Lower leg skin (tissue), 4 donors: ENCODE data around the gene LTBP3. TPM values are rescaled to one million over a fixed set of nuclear protein-coding genes. Genes with fewer than 3 reads are reported as not detected.

ENCODE experiments used
- DNase-seq, 2 donors: peaks; one replicate each; pipeline ENCODE4 v3.0.0-alpha.2; 2019; ENCODE audit warnings: low spot score in 2 of 2
- H3K4me3 ChIP-seq: fragments of 200-600 bp; sonication (generic); 2 replicates; pipeline ENCODE4 v1.5.1; 2017; ENCODE audit warnings: mild to moderate bottlenecking, low read depth; ENCODE audit not compliant: poor library complexity, severe bottlenecking
- POLR2A ChIP-seq, 2 donors: fragments of 450-650 bp; IDR thresholded peaks; one replicate each; pipeline ENCODE4 v1.6.1; 2016 to 2017; ENCODE audit warnings: antibody characterized with exemption in 2 of 2, mild to moderate bottlenecking in 1 of 2, moderate library complexity in 1 of 2
- WGBS, 2 donors: methylation state at CpG; one replicate each; pipeline ENCODE4 v1.1.5; 2018; 5-methylcytosine and 5-hydroxymethylcytosine counted together
- intact Hi-C: fragments of 100-400 bp; cut with DNase I; formaldehyde crosslinking; loops from one replicate; pipeline ENCODE4 v1.15.0; 2023; ENCODE audit warnings: low total_unique reads
- total RNA-seq, 4 donors: library from RNA; depleted of rRNA; stranded (reverse); fragments of >200 nt; gene quantifications; one replicate each; pipeline ENCODE4 v1.1.0, GENCODE V29; 2016
- TF ChIP-seq, protein P1 (sequence below), 3 donors: fragments of 450-650 bp; IDR thresholded peaks; one replicate each; pipeline ENCODE4 v1.5.1; 2016; ENCODE audit warnings: antibody characterized with exemption in 3 of 3, mild to moderate bottlenecking in 3 of 3, moderate library complexity in 2 of 3

Gene LTBP3
- total RNA-seq, result 100 to 1,000 TPM in 2 of 4 donors, 10 to 100 TPM in 2; 71.9 to 113 (median 100) TPM

DNA sequence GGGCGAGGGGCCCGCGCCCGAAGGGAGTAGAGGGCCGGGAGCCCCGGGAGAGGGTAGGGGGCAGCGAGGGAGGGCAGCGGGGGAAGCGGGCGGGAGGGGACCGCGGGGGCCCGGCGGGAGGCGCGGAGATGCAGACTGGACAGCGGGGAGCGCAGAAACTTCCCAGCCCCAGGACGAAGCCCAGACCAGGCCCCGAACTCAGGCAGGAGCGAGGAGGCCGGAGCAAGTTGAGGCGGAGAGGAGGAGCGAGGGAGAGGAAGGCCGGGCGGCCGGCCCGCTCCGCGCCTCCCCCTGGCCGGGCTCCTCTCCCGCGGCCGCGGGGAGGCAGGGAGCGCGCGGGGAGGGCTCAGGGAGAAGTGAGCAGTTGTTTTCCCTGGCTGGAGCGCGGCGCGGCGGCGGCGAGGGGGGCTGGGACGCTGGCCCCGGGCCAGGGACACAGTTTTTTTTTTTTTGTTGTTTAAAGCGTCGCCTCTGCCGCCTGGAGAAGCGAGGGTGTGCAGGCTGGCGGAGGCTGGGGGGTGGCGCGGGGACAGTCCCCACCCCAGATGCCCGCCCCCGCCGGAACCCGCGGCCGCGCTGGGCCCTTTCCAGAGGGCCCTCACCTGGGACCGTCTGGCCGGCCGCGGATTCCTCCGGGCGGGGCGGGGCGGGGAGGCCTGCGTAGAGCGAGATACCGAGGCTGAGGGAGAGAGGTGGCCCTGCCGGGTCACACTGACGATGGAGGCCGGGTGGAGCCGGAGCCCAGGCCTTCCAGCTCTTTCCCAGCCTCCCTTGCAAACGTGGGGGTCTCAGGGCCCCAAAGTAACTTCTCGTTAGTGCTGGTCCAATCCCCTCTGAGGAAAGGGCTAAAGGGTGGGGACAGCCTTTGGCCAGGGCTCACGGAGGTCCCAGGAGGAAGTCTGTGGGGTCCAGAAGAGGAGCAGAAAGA lies at the start of gene LTBP3:
TSS of gene LTBP3 (minus strand) at position 358 of the 928 bp plus-strand sequence. CDS start 400 bp downstream, outside the sequence.
- intact Hi-C loops, result no loop called here
- WGBS, 2 donors, result 1% methylated on average over 40 to 70 of the region's 79 CpGs
- H3K4me3 ChIP-seq, result peak within 1 kb of the TSS; percentile 20
- DNase-seq, result peak in 1 of 2 donors; percentile 93
- TF ChIP-seq, protein P1, sequence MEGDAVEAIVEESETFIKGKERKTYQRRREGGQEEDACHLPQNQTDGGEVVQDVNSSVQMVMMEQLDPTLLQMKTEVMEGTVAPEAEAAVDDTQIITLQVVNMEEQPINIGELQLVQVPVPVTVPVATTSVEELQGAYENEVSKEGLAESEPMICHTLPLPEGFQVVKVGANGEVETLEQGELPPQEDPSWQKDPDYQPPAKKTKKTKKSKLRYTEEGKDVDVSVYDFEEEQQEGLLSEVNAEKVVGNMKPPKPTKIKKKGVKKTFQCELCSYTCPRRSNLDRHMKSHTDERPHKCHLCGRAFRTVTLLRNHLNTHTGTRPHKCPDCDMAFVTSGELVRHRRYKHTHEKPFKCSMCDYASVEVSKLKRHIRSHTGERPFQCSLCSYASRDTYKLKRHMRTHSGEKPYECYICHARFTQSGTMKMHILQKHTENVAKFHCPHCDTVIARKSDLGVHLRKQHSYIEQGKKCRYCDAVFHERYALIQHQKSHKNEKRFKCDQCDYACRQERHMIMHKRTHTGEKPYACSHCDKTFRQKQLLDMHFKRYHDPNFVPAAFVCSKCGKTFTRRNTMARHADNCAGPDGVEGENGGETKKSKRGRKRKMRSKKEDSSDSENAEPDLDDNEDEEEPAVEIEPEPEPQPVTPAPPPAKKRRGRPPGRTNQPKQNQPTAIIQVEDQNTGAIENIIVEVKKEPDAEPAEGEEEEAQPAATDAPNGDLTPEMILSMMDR (IDR thresholded peaks at IDR 0.05), result no peak
- no peak for TF ChIP-seq POLR2A (IDR thresholded peaks at IDR 0.05)

DNA sequence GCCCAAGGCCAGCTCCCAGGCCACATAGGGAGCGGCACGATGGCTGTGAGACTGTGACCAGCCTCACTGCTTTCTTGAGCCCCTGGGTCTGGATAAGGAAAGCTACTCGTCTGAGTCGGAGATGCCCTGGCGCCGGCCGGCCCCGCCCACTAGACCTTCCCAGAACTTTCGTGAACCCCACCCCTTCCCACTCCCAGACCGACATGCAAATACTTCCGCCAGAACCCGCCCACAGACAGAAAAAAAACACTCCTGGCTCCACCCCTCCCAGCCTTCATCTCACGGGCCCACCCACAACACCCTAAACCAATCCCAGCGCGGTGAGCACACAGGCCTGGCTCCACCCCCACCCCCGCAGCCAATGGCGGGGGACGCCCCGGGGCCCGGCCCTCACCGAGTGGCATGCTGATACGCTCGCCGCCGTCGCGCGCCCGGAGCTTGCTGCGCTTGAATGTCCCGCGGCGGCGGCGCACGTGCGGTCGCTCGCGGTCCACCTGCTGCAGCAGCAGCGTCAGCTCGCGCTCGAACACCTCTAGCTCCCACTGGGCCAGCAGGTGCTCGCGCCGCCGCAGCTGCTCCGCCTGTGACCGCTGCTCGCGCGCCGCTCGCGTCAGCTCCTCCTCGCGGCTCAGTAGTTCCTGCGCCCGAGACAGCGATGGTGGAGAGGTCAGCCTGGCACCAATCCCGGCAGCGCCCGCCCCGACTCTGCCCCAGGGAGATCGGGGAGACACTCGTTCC lies 48.9 kb upstream of the LTBP3 start:
- intact Hi-C loops, result no loop called here
- peak; percentile 93 to 98 for DNase-seq
- TF ChIP-seq, protein P1 (IDR thresholded peaks at IDR 0.05), result no peak
- TF ChIP-seq POLR2A (IDR thresholded peaks at IDR 0.05), result no peak
- WGBS, 2 donors, result 21 to 30% methylated on average over 60 to 65 of the region's 67 CpGs
- no peak overlapping the region for H3K4me3 ChIP-seq

DNA sequence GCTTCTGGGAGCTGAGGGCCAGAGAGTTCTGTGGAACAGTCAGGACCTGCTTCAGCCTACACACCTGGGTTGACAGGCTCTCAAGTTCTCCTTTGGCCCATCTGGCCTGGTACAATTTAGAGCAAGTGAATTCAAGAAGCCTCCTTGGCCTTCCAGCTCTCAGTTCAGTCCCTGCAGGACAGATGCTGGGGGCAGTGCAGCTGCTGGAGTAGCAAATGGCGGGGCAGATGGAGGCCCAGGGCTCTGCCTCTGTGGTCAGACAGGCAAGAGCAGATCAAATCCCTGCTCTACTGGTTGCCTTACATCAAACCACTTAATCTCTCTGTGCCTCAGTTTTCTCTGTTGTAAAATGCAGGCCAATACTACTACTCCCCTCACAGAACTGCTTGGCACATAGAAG lies 46.1 kb upstream of the LTBP3 start:
- intact Hi-C loops, result no loop called here
- 94 to 100% methylated on average over 1 of the region's 1 CpG for WGBS, 2 donors
- no peak for DNase-seq
- TF ChIP-seq, protein P1 (IDR thresholded peaks at IDR 0.05), result no peak
- no peak for TF ChIP-seq POLR2A (IDR thresholded peaks at IDR 0.05)
- H3K4me3 ChIP-seq, result no peak overlapping the region

DNA sequence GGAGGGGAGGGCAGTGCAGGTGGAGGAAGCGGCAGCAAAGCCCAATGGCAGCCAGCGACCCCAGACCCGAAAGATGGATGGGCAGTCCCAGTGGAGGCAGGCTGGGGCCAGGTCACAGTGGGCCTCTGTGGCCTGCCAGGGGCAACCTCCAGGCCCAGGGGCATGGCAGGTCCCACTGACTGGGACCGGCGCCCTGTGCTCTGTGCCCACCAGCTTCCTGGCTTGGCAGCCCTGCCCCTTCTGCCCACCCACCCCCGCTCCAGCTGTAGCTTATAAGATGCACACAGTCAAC lies 41.7 kb upstream of the LTBP3 start:
- H3K4me3 ChIP-seq, result no peak overlapping the region
- intact Hi-C loops, result no loop called here
- TF ChIP-seq POLR2A (IDR thresholded peaks at IDR 0.05), result no peak
- TF ChIP-seq, protein P1 (IDR thresholded peaks at IDR 0.05), result no peak
- 92% methylated on average over 2 to 6 of the region's 6 CpGs for WGBS, 2 donors
- DNase-seq, result no peak

DNA sequence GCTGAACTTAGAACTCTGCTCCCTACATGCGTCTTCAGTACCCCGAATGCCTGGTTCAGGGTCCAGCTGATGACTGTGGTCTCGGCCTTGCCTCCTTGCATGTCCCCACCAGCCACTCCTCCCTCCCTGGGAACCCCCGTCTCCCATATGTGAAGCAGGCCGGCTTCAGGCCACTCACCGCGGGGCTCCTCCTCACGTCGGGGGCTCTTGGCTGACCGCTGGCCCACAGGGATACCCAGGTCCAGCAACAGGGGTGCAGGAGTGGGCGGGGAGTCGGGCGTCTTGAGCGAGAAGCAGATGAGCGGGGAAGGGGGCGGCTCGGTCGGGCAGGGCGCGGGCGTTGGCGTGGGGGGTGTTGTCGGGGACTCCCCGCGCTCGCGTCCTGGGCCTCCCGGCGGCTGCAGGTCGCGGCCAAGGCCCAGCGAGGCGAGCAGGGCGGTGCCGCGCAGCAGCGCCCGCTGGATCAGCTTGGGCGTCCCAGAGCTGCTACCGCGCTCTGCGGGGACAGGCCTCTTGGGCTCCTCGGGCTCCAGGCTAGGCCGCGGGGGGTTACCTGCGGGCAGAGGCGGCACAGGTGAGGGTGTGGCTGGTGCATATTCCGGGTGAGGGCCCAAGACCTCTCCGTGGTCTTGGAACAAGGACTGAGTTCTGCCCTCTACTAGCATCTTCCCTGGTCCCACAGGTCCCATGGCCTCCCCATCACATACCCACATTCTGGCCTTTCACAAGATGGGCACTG lies 41.2 kb upstream of the LTBP3 start:
- TF ChIP-seq POLR2A (IDR thresholded peaks at IDR 0.05), result no peak
- TF ChIP-seq, protein P1 (IDR thresholded peaks at IDR 0.05), result no peak
- H3K4me3 ChIP-seq, result no peak overlapping the region
- 87 to 90% methylated on average over 34 to 41 of the region's 49 CpGs for WGBS, 2 donors
- DNase-seq, result no peak
- intact Hi-C loops, result no loop called here
